Gastroesophageal sphincter (tissue), 3 donors: ENCODE data around the gene XRCC1.

Source experiments
- CTCF ChIP-seq, 4 experiments: fragments of 200-600 bp in 2 of 4; fragments of 450-650 bp in 2 of 4; sonication (generic) in 1 of 4; IDR thresholded peaks; one replicate each; pipeline ENCODE4 v1.5.1; 2017 to 2019; ENCODE audit warnings: antibody characterized with exemption in 4 of 4, mild to moderate bottlenecking in 2 of 4, moderate library complexity in 2 of 4
- EP300 ChIP-seq: sonication (generic); formaldehyde crosslinking; IDR thresholded peaks from one replicate; pipeline ENCODE4 v1.6.1; 2017; ENCODE audit warnings: antibody characterized with exemption, mild to moderate bottlenecking
- POLR2A ChIP-seq, 2 donors: fragments of 450-650 bp; IDR thresholded peaks; one replicate each; pipeline ENCODE4 v1.6.1; 2017; ENCODE audit warnings: antibody characterized with exemption in 2 of 2, mild to moderate bottlenecking in 2 of 2, moderate library complexity in 1 of 2
- POLR2AphosphoS5 ChIP-seq: sonication (generic); formaldehyde crosslinking; IDR thresholded peaks from one replicate; pipeline ENCODE4 v1.6.1; 2017; ENCODE audit warnings: antibody characterized with exemption

- TF ChIP-seq CTCF (IDR thresholded peaks at IDR 0.05) = no peak
- TF ChIP-seq EP300 = no peak
- TF ChIP-seq POLR2A (IDR thresholded peaks at IDR 0.05) = no peak
- no peak for TF ChIP-seq POLR2AphosphoS5
Measured at GRCh38 chr19:43499042-43499441, 76.3 kb downstream of the XRCC1 start.
